Duodenal mucosa (tissue), 2 donors: Measurements from ENCODE around the gene S100PBP.
A peak's percentile ranks its signal among the peaks of the same experiment; 100 is the strongest.

Source experiments
- H3K27ac ChIP-seq: one replicate; pipeline ENCODE4 v1.7.0; 2013; ENCODE audit warnings: low read depth, low read length
- H3K27me3 ChIP-seq, 2 donors: one replicate each; pipeline ENCODE4 v1.7.0; 2013; ENCODE audit warnings: low read length in 2 of 2, control low read depth in 1 of 2; ENCODE audit not compliant: insufficient read depth in 2 of 2, control insufficient read depth in 1 of 2
- H3K36me3 ChIP-seq, 2 donors: one replicate each; pipeline ENCODE4 v1.7.0; 2013; ENCODE audit warnings: low read length in 2 of 2, control low read depth in 1 of 2; ENCODE audit not compliant: insufficient read depth in 2 of 2, control insufficient read depth in 1 of 2
- H3K4me1 ChIP-seq, 2 donors: one replicate each; pipeline ENCODE4 v1.7.0; 2013; ENCODE audit warnings: low read length in 2 of 2, control low read depth in 1 of 2; ENCODE audit not compliant: insufficient read depth in 2 of 2, control insufficient read depth in 1 of 2
- H3K4me3 ChIP-seq, 2 donors: one replicate each; pipeline ENCODE4 v1.7.0; 2013; ENCODE audit warnings: low read length in 2 of 2, low read depth in 1 of 2
- H3K9ac ChIP-seq, 2 donors: one replicate each; pipeline ENCODE4 v1.7.0; 2013; ENCODE audit warnings: low read length in 2 of 2, low read depth in 1 of 2
- H3K9me3 ChIP-seq, 2 donors: one replicate each; pipeline ENCODE4 v1.7.0; 2013; ENCODE audit warnings: low read length in 2 of 2, control low read depth in 1 of 2; ENCODE audit not compliant: control insufficient read depth in 1 of 2

Gene S100PBP

DNA sequence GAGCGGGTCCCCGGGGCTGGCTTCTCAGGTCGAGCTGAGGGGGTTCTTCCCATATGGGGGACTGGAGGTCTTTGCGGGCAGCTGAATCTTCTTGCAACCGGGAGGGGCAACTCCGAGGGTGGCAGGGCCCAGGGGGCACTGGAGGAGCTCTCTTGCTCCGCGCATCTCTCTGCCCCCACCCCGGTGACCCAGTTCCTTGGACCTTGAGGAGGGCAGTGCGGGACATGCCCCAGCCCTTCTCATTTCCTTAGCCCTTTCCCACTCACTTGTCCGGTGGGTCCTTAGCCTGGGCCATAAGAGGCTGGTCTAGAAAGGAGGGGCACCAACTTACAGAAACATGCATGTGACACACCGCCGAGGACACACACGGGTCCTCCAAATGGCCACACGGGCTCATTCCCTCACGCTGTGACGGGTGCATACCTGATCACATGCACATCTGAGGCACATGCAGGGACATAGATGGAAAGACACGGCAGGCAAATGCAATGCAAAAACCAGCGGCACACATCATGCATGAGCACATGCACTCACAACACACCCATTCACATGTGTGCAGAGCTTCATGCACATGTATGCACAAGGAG lies 69.5 kb downstream of the S100PBP start:
- Histone ChIP-seq H3K4me3 (no peak overlapping the region), H3K9ac (no peak overlapping the region), H3K27me3 (peaks cover 28 to 48% of the 10 kb centered on the region in 2 donors)

DNA sequence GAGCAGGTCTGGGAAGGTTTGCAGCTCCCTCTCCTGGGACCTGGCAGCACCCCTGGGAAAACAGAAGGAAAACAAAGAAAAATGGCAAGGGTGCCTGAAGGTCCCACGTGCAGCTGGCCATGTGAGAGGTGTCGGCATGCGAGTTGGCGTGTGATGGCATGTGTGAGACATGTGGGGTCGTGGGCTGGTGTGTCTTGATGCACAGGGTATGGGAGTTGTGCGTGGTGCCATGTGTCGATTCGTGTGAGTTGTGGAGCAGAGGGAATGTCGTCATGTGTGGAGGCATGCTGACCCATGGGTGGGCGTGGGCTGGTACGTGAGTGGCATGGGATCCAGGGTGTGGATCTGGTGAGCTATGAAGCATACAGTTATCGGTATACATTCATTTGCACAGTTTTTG lies 70.2 kb downstream of the S100PBP start:
- no peaks in the 10 kb centered on the region for H3K9me3 ChIP-seq
- no peak overlapping the region for H3K9ac ChIP-seq
- peaks cover 32 to 51% of the 10 kb centered on the region in 2 donors for H3K27me3 ChIP-seq
- peaks cover 0 to 5% of the 10 kb centered on the region in 2 donors for H3K4me1 ChIP-seq
- H3K36me3 ChIP-seq = no peaks in the 10 kb centered on the region
- H3K27ac ChIP-seq = no peak overlapping the region
- no peak overlapping the region for H3K4me3 ChIP-seq

More for the DNA sequence above, 69.5 kb downstream of the S100PBP start:
- Histone ChIP-seq H3K36me3 (no peaks in the 10 kb centered on the region), H3K27ac (no peak overlapping the region), H3K4me1 (peaks cover 0 to 3% of the 10 kb centered on the region in 2 donors), H3K9me3 (no peaks in the 10 kb centered on the region)

DNA sequence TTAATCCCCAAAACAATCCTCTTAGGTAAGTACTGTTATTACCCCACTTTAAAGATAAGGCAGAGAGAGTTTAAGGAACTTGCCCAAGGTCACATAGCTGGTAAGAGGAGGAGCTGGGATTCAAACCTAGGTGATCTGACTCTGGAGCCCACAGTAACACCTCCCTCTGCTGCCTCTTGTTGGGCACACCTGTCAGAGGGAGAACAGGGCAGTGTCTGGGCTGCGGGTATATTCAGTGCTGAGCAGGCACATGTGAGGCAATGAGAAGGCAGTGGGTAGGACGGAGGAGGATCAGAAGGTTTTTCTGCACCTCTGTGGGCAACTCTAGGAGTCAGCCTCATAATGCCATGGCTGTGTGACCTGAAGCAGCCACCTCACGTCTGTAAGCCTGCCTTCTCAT lies 70.7 kb downstream of the S100PBP start:
- H3K27me3 ChIP-seq = peaks cover 33 to 51% of the 10 kb centered on the region in 2 donors
- no peak overlapping the region for H3K4me3 ChIP-seq
- no peaks in the 10 kb centered on the region for H3K9me3 ChIP-seq
- no peaks in the 10 kb centered on the region for H3K36me3 ChIP-seq
- H3K4me1 ChIP-seq = peaks cover 0 to 7% of the 10 kb centered on the region in 2 donors
- no peak overlapping the region for H3K9ac ChIP-seq
- no peak overlapping the region for H3K27ac ChIP-seq

DNA sequence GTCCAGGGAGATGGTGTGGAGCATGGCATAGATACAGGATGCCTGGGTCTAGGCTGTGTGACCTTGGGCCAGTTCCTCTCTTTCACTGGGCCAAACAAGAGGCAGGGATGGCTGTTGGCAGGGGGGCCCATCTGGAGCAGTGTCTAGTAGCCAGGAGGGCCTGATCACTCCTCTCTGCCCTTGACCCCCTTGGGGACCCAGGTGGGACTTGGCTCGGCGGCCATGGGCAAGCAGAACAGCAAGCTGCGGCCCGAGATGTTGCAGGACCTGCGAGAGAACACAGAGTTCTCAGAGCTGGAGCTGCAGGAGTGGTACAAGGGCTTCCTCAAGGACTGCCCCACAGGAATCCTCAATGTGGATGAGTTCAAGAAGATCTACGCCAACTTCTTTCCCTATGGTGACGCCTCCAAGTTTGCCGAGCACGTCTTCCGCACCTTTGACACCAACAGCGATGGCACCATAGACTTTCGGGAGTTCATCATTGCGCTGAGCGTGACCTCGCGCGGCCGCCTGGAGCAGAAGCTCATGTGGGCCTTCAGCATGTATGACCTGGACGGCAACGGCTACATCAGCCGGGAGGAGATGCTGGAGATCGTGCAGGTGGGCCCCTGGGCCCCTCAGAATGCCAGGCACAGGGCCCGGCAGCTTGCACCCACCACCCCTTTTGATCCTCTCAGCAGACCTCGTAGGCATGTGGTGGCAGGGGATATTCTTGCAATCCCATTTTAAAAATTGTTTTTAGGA lies 71.4 kb downstream of the S100PBP start:
- peaks cover 4 to 7% of the 10 kb centered on the region in 2 donors for H3K4me1 ChIP-seq
- no peak overlapping the region for H3K27ac ChIP-seq
- H3K27me3 ChIP-seq = peaks cover 28 to 45% of the 10 kb centered on the region in 2 donors
- H3K9me3 ChIP-seq = no peaks in the 10 kb centered on the region
- H3K9ac ChIP-seq = no peak overlapping the region
- H3K36me3 ChIP-seq = no peaks in the 10 kb centered on the region
- no peak overlapping the region for H3K4me3 ChIP-seq

DNA sequence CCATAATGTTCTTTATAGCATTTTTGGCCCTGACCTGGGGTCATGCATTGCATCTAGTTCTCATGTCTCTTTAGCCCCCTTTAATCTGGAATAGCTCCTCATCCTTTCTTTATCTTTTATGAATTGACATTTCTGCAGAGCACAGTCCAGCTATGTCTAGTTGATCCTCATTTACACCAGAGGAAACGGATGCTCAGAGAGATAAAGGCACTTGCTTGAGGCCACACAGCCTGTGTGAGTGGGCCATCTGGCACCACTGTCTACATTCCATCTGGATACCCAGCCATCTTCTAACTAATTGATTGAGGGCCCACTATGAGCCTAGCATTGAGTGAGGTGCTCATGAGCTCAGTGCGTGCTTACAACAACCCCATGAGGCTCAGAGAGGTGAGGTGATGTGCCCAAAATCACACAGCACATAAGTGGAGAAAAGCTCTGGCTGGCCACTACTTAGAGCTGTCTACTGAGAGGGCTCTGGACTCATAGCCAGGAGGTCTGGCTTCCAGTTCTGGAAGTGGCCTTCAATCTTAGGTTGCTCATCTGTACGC lies 72.4 kb downstream of the S100PBP start:
- Histone ChIP-seq H3K4me1 (peaks cover 5 to 7% of the 10 kb centered on the region in 2 donors), H3K36me3 (no peaks in the 10 kb centered on the region), H3K27ac (no peak overlapping the region), H3K27me3 (peaks cover 28 to 37% of the 10 kb centered on the region in 2 donors), H3K9me3 (no peaks in the 10 kb centered on the region), H3K9ac (no peak overlapping the region), H3K4me3 (no peak overlapping the region)

DNA sequence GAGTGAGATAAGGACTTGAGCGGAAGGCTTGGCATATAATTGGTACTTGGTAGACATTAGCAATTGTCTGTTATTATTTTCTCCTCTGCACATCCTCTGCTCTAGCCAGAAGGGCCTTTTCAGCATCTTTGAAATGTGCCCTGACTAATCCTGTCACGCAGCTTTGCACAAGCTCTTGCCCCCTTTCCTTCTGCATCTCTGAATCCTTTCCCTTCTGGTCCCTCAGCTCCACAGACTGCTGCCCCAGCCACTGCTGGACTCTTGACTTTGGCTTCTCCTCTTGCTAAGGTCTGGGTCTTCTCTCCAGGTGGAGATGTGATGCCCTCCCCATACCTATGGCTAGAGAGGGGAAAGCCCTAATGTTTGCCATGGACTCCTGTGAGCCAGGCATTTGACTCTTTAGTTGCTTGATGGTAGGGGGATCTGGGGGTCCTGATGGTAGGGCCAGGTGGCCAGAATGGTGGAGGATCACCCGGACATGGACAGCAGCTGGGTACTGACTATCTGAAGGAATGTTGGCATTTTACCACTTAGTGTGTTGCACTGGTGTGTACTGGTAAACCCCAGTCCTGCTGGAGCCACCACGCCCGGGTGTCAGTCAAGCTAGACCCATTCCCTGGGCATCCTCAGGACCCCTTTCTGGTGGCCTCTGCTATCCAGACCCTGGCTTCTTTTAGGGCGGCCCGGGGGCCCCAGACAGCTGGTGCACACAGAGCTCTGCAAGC lies 73.2 kb downstream of the S100PBP start:
- no peak overlapping the region for H3K9ac ChIP-seq
- H3K4me3 ChIP-seq = no peak overlapping the region
- H3K27me3 ChIP-seq = peaks cover 20 to 29% of the 10 kb centered on the region in 2 donors
- H3K27ac ChIP-seq = no peak overlapping the region
- no peaks in the 10 kb centered on the region for H3K9me3 ChIP-seq
- peaks cover 0 to 8% of the 10 kb centered on the region in 2 donors for H3K36me3 ChIP-seq
- H3K4me1 ChIP-seq = peaks cover 5 to 7% of the 10 kb centered on the region in 2 donors

DNA sequence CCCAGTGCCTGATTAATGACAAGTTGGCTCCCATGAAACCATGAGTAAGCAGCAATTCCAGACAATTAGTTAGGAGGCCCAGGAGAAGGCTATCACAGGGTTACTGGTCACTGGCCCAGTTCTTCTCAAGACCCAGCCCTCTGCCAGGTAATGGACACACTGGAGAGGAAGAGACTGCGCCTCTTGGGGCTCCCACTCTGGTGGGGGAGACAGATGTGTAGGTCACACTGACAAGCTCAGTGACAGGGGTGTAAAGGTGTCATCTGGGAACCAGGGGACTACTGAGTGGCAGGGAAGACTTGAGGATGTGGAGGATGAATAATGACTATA lies 73.8 kb downstream of the S100PBP start:
- H3K9ac ChIP-seq = no peak overlapping the region
- H3K27ac ChIP-seq = no peak overlapping the region
- H3K4me3 ChIP-seq = no peak overlapping the region
- no peaks in the 10 kb centered on the region for H3K9me3 ChIP-seq
- peaks cover 20 to 25% of the 10 kb centered on the region in 2 donors for H3K27me3 ChIP-seq
- peaks cover 0 to 12% of the 10 kb centered on the region in 2 donors for H3K36me3 ChIP-seq
- peaks cover 4 to 5% of the 10 kb centered on the region in 2 donors for H3K4me1 ChIP-seq

DNA sequence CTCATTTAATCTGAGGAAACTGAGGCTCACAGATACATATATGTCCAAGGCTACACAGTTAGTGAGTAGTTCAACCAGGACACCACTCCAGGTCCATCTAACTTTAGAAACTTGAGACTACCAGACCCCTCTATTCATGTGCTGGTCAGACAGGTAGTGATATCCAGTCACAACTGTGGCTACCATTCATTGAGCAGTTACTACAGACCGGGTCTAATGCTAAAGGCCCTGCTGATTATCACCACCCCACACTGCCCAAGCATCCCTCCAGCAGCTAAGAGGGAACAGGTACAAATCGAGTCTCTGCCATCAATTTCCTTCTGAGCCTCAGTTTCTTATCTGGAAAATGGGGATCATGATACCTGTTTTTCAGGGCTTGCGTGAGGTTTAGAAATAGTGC lies 74.2 kb downstream of the S100PBP start:
- no peak overlapping the region for H3K27ac ChIP-seq
- H3K9me3 ChIP-seq = no peaks in the 10 kb centered on the region
- H3K9ac ChIP-seq = no peak overlapping the region
- peaks cover 20 to 25% of the 10 kb centered on the region in 2 donors for H3K27me3 ChIP-seq
- H3K4me1 ChIP-seq = peaks cover 4 to 5% of the 10 kb centered on the region in 2 donors
- peaks cover 0 to 16% of the 10 kb centered on the region in 2 donors for H3K36me3 ChIP-seq
- H3K4me3 ChIP-seq = no peak overlapping the region

DNA sequence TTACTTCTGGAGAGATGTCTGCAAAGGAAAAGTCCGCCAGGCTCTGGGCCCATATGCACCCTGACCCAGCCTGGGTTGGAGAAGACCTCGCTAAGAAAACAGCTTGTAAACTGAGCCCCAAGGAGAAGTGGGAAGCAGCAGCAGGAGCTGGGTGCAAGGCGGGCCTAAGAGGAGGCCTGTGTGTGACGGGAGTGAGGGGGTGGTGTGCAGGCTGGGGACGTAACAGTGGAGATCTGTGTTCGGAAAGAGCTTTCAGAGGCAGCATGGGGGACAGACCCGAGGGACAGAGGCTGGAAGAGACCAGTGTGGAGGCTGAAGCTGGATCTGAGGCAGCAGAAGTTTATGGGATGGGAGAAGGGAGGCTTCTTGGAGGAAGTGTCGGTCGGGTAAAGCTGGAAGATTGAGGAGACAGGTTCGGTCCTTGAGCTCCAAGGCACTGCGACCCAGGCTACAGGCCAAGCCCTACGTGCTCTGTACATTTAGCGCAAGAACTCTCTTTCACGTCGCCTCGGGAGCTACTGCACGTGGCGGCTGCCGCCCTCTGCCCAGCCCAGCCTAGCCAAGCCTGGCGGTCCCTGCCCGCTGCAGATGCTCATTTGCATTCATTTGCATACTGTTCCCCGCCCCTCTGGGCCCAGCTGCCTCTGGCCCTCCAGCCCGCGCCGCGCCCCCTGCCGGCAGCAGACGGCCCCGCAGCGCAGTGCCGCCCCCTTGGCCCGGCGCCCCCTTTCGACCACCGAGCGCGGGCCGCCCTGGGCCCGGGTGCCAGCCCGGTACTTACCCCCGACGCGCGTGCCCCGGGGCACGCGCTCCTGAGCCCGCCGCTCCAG lies 75.1 kb downstream of the S100PBP start:
- no peaks in the 10 kb centered on the region for H3K9me3 ChIP-seq
- H3K9ac ChIP-seq = peak overlapping the region in 1 of 2 donors; percentile 25
- H3K27ac ChIP-seq = no peak overlapping the region
- H3K4me1 ChIP-seq = peaks cover 4 to 5% of the 10 kb centered on the region in 2 donors
- H3K27me3 ChIP-seq = peaks cover 12 to 16% of the 10 kb centered on the region in 2 donors
- H3K36me3 ChIP-seq = peaks cover 1 to 23% of the 10 kb centered on the region in 2 donors
- peak overlapping the region; percentile 54 to 55 for H3K4me3 ChIP-seq
